CD4-positive, alpha-beta T cell treated with Interleukin-17A for 4 hours (primary cell): ENCODE data around the gene WDR64.
"Not testable (repeated sequence)": the region's sequence is repeated elsewhere in the genome, so short reads cannot be mapped to it uniquely, and the experiment has no call there.

ENCODE experiments used
- DNase-seq: peaks from one replicate; pipeline ENCODE4 v3.0.0-alpha.2; 2020; ENCODE audit warnings: mixed read lengths

Gene WDR64

DNA sequence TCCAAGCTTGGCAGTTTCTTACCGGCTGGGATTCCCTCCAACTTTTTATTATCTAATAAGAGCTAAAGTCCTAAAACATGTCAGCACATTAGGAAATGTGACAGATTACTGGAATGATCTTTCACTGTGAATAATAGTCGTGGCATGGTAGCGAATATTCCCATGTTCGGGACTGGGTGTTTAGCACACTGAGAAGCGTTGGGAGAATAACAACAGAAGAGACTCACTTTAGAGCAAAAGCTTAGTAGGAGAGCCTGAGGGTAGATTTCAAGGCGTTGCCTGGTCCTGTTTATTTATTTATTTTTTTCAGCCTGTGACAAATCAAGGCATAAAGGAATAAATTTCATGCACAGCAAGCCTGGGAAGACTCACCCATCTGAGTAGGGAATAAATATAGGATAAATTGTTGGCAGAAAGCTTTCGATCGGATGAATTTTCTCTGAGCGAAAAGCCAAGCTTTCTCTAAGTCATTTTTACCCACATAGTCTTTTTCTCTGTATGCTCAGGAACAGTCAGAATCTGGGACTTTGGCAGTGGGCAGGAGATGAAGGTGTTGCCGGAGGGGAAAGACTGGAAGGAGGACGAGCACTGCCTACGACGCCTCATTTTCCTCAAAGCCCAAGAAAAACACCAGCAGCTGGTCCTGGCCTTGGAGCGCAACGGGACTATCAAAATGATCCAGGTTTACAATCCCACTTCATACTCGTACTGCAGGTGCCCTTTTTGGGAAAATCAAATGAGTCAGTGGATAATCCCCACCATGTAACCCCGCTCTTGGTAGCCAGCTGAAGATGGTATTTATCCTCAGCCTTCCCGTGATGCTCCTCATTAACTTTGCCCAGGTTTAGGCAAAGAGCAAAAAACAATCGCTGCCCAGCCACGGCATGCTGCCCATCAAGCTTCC lies 97.2 kb downstream of the WDR64 start:
- DNase-seq = no peak

DNA sequence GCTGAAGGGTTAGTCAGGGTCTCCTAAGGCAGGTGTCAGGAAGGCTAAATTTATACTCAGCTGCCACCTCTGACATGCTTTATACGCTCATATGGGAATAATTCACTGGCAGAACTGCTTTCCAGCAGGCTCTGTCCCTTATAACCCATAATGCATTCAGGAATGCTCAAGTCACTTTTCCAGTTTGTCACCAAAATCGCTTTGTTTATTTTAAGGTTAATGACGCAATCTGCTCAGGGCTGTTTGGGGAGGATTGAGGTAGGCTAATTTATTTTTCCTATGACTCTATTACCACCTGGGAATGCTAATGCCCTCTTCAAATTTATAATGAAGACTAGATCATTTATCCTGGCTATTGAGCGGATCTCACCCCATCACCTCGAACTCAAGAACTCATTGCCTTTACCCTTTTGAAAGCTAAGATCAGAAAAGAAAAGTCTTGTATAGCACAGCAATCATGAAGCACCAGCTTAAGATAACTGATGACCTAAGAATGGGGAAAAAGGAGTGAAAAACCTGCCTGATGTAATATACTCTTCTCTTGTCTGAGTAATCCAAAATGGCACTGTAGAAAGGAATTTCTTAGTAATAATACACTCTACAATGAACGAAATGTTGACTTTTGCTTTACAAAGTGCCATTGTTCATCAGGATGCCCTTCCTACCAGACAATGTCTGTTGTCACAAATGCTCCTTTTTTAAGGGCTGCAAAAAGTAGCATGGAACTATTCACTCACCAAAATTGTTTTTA lies 98.0 kb downstream of the WDR64 start:
- DNase-seq = no peak

DNA sequence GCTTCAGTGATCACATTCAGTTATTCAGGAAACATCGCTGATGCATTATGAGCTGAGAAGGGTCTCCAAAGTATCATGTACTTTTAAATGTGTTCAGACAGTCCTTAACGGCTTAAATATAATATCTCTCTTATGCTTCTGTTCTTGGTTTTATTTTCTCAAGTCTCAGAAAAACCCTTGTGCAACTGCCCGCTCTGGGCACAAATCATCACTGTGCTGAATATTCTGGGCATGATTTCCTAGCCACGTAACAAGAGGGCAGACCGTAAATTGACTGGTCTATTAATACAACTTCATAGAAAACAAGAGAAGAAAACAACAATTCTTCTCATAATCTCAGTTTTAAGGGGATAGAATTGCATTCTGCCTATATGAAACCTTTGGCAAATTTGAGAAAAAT lies 99.4 kb downstream of the WDR64 start:
- no peak for DNase-seq

DNA sequence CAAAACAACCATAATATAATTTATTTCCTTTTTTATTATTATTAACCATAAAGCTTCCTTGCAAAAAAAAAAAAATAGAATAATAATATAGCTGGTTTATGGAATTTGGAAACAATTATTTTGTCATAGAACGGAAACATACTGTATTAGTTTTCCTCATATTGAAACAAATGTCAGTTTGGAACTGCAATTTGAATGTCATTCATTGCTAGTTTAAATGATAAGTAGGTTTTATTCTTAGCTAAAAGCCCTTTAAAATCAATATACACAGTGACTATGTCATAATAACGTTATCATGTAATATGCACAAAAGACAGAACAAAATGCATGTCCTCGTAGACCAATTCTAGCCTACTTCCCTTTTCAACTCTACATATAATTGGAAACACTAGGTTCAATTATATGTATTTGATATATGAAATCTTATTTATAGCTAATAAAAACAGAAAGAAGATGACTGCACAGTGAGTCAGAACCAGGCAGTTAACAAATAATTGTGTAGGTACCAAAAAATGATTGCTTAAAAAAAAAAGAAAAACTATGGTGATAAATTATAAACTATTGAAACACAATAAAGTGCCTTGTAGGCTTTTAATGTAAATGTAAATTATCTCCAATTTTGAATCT lies 110.7 kb downstream of the WDR64 start:
- no peak for DNase-seq

DNA sequence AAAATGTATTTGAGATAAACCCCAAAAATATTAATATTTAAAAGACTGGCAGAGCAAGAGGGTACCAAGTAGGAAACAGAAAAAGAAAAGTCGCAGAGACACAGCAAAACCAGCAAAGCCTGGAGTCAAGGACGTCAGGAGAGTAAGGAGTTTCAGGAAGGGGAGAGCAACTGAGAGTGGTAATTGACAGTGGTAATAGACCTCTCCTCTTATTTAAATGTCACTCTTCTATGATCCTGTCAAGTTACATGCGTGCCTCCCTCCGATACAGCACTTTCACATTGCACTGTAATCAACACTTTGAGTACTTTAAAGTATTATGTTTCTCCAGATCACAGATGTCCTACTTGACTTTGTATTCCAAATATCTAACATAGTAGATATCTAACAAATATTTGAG lies 113.3 kb downstream of the WDR64 start:
- no peak for DNase-seq

DNA sequence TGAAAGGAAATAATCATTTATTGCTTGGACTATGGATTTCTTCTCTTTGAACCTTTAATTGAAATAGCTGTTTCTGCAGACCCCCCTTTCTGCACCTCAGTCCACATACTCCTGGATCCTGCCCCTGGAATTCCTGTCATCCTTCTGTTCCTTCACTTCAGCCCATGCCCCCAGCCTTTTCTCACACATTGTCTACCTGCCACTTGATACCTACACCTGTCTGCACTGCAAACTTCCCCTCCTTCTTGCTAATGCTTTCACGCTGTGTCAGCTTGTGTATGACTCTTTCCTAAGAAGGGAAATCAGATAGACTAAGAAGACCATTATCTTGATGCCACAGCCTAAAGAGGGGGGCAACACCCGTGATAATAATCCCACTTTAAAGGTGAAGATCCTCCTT lies 115.7 kb downstream of the WDR64 start:
- no peak for DNase-seq

DNA sequence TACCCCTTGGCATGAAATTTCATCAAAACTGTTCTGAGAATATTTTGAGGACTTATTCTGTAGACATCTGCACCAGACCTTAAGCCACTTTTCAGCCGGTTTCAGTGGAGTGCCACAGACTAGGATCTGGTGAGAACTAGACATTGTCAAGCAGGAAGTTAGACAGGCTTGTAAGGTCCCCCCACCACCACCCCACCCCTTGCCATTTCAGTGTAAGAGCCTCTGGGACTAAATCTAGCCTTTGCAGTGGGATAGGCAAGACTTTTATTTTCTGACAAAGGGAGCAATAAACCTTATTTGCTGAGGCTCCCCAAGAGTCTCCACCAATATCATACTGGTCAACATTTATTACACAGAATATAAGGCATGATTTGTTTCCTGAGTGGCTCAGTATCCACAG lies 118.0 kb downstream of the WDR64 start:
- DNase-seq = no peak

DNA sequence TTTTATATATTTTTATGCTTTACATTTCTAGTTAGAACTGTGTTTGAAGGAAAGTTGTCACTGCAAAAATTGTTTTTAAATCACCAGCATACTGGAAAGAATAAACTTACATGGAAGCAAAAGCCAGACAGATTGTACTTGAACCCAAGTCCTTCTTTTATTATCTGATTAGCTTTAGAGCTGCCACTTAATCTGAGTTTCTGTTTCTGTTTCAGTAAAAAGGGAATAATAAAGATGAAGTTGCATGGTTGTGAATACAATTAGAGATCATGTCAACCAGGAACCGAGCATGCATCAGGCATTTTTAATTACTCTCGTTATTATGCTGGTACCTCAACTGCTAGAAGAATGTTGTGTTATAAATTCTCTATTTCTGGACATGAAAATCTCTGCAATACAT lies 119.0 kb downstream of the WDR64 start:
- DNase-seq = no peak

DNA sequence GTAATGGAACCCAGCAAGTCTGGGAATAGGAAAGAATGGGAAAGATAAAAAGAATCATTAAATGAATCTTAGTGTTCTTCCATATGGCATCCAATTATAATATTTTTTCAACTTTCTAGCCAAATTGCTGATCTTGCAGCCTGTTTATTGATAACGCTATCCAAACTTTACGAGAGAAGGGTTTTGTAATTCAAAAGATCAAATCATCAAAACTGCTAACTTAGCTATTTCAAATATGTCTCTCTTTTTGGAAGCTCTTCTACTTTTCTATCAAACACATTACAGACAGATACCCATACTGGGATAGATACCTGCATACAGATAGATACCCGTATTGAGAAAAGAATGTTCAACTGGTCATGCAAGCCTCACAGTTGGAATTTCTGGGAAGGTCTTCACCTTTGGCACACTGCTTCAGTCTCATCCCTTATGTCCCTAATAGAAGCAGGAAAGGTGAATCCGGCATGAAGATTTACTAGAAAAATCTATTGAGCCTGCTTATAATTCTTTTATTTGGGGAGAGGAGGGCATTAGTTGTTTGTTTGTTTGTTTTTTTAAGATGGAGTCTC lies 120.9 kb downstream of the WDR64 start:
- DNase-seq = no peak

DNA sequence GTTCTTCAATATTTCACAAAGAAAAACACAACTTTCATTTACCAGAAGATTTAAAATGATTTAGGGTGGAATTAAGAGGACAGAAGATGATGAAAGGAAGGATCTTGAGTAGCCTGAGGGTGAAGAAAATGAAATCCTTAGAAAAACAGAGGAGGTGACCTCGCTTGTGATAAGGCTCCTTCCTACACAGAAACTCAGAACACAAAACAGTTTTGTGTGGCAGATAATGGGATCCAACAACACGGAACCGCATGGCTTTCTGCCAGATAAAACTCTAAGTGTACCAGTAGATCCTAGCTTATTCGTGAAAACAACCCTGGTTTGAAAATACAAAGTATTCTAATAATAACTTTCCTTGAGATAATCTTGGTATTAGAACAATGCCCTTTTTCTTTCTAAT lies 121.9 kb downstream of the WDR64 start:
- no peak for DNase-seq

DNA sequence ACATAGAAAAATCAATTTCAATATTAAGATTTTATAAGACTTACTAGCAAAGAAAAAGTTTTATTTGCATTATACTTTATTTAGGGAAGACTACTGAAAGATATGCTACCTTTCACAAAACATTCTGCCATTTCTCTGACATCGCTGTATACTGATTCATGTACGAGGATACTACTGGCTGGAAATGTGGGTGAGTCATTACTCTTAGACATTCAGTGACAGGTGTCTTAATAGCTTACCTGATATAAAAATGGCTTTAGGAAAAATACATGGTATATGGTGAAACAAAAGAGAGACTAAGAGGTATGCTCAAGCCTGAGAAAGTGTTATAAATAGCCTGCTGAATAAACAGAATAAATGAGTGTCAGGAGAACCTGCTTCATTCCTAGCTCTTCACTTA lies 122.9 kb downstream of the WDR64 start:
- DNase-seq = no peak

DNA sequence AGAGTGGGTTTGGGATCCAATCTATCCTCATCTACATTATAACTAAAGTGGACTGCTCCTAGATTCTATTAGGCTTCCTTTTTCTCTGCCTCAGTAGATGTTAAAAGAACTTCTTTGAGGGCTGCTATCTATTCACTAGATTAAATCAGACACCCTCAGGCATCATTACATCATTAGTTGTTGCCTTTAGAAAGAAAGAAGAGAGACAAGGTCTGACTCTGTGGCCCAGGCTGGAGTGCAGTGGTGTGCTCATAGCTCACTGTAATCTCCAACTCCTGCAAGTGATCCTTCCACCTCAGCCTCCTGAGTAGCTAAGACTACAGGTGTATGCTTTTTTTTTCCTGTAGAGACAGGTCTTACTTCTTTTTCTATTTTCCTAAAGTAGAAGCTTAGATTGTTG lies 124.8 kb downstream of the WDR64 start:
- DNase-seq = no peak

DNA sequence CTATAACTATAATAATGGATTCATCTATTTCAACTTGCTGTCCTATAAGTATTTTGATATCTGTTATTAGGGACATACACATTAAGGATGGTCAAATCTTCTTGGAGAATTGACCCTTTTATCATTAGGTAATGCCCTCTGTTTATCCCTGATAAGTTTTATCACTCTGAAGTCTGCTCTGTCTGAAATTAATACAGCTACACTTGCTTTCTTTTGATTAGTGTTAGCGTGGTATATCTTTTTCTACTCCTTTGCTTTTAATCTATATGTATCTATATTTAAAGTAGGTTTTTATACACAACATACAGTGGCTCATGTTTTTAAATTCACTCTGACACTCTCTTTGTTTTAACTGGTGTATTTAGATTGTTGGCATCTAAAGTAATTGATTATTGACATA lies 126.0 kb downstream of the WDR64 start:
- DNase-seq = no peak

DNA sequence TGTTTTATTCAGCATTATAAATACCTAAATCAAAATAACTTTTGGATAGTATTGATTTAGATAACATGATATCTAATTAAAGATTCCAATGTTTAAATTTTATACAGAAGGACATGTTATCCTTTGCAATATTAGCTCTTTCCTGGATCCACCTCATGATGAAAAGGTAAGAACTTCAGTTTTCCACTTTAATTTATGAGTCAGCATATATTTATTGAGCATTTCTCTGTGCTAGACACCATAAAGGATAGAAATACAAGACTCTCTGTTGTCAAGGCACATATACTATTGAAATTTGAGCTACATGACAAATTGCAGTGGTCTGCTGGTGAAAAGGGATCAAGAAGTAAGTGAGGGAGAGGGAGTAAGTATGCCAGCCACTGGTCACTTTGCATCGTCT lies 127.8 kb downstream of the WDR64 start:
- DNase-seq = no peak

DNA sequence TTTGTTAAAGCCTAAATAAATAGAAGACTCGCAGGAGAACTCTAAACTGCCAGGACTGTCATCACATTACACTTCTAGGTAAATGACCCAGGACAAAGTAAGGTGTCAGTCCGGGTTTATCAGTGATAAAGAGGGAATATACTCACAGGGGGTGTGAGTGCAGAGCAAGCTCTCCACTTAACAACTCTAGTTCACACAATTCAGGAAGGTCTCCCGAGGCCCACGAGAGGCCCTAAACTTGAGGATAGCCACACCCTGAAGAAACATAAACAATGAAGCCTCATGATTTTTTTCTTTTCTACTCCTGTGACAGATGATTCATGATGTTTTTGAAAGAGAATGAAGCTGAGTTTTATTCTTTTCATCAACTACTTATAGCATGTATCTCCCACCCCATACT lies 130.3 kb downstream of the WDR64 start:
- DNase-seq = no peak

DNA sequence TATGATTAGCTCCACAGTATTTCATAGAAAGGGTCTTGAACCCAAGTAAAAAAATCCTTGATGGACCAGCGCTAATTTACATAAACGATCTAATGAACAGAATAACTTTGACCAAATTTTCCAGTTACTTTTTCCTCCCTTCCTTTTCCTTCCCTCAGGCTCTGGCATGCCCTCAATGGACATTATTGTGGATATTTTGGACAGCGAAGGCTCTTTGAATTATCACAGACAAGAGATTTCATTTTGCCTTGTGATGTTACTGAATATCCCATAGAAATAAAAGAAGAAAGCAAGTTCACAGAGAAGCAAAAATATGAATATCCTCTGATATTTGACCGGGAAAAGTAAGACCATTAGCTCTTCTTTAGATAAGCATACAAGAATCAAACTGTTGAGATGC lies 135.6 kb downstream of the WDR64 start:
- no peak for DNase-seq

DNA sequence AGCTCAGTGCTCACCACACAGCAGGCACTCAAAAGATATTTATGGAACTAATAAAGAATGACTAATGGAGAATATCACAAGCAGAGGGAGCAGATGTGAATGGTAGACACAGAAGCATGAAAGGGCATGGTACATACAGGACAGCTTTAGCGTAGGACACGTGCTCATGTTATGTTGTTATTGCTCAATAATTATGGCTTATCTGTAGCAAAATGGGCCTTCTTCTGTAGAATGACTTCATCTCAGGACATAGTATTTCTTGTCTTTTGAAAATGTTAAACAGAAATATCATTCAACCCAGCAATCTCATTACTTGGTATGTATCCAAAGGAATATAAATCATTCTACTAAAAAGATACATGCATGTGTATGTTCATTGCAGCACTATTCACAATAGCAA lies 137.0 kb downstream of the WDR64 start:
- DNase-seq = no peak

DNA sequence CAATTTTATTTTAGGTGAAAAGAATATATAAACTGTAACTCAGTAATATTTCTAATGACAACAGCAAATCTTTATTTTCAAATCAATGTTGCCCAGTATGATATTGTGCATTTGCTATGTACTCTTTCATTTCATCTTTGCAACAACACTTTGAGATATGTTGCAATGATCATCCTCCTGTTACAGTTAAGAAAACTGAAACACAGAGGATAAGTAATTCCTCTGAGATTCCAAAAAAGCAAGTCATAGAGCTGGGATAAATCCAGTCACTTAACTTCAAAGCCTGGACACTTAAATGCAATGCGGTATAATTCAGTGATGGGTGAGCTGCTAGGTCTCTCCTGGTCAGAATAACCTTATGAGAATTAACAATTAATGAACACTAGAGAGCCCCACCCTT lies 147.3 kb downstream of the WDR64 start:
- no peak for DNase-seq

DNA sequence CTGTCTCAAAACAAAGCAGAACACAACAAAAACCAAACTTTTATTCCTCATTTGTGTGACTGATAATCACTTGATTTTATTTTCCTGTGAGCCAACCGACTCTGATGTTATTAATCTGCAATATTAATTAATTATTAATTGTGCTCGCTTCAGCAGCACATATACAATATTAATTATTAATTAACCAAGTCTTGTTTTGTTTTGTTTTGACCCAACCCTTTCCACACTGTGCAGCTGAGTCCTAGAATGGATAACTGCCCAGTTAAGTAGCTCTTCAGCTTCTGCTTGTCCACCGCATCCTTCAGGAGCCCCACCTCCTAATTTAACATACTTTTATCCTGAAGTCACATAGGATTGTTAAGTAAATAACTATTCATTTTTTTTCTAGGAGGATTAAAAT lies 148.6 kb downstream of the WDR64 start:
- no peak for DNase-seq

DNA sequence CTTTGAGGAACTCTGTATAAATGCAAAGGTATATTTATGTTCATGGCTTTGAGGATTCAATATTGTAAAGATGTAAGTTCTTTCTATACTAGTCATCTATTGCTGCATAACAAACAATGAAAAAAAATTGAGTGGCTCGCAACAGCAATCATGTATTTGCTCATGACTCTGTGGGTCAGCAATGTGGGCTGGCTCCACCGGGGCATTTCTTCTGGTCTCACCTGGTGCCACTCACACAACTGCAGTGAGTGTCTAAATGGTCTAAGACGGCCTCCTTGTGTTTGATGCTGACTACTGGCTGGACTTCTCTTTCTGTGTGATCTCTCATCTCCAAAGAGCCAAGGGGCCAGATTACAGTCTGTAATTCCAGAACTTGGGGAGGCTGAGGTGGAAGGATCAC lies 150.8 kb downstream of the WDR64 start:
- DNase-seq = no peak

DNA sequence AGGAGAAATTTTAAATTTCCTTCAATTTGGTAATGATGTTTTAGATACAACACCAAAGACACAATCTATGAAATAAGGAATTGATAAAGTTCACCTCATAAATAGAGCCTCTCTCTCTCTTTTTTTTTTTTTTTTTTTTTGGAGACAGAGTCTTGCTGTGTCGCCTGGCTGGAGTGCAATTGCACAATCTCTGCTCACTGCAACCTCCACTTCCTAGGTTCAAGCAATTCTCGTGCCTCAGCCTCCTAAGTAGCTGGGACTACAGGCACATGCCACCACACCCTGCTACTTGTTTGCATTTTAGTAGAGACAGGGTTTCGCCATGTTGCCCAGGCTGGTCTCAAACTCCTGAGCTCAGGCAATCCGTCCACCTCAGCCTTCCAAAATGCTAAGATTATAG lies 152.6 kb downstream of the WDR64 start:
- DNase-seq = not testable (repeated sequence)

DNA sequence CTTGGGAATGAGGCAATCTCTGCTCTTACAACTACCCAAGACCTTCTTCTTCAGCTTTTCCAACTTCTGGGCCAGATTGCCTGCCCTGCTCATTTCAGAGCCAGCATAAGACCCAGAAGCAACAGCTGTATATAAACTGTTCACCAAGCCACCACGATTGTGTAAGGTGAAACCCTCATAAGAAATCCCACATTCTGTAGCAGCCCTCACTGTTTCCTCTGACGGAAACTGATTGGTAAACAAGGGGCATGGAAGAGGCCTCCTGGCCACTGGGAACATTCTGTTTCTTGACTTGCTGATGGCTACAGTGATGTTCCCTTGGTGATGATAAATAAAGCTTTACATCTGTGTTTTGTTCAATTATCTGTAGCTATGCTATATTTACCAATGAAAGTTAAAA lies 156.2 kb downstream of the WDR64 start:
- DNase-seq = no peak

DNA sequence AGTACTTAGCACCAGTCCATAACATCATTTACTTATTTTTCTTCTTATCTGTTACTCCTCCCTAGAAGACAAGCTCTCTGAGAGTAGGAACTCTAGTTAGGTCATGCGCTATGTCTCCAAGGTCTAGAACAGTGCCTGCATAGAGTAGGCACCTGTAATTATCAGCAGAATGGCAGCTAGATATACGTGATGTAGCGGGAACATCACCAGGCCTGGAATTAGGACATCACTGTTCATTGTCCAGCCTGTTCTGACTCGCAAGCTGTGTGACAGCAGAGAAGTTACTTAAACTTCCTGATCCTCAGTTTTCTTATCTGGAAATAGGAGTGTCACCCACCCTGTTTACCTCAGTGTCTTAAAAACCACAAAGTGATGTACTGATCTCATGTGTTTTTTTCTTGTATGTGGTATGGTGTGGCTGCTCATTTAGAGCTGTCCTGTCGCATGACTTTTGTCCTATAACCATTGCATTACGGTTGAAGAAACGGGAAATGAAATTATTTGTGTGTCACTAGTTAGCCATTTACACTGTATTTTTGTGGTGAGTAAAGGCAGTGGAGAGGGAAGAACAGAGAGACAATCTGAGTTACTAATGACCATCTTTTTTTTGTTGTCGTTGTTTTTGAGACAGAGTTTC lies 158.8 kb downstream of the WDR64 start:
- DNase-seq = no peak
